Gastroesophageal sphincter (tissue), 4 donors: ENCODE results near the gene CFAP90. TPM values are rescaled to one million over a fixed set of nuclear protein-coding genes. Genes with fewer than 3 reads are reported as not detected.

Source experiments
- ATAC-seq: fragments of 150-250 bp; one replicate; pipeline ENCODE4 v1.9.1; 2016; ENCODE audit warnings: mild to moderate bottlenecking, moderate library complexity
- H3K27ac ChIP-seq, 4 donors: fragments of 200-600 bp; sonication (generic) in 3 of 4; 1 replicate in 3 of 4; 2 replicates in 1 of 4; pipeline ENCODE4 v1.5.1; 2016 to 2019
- H3K27me3 ChIP-seq: fragments of 200-600 bp; sonication (generic); one replicate; pipeline ENCODE4 v1.5.1; 2019
- H3K36me3 ChIP-seq, 2 donors: fragments of 200-600 bp; sonication (generic); one replicate each; pipeline ENCODE4 v1.5.1; 2019; ENCODE audit warnings: control low read depth in 1 of 2
- H3K4me1 ChIP-seq, 3 donors: fragments of 200-600 bp; sonication (generic); 1 replicate in 2 of 3; 2 replicates in 1 of 3; pipeline ENCODE4 v1.5.1; 2016 to 2019; ENCODE audit warnings: control low read depth in 2 of 3
- H3K4me3 ChIP-seq, 2 donors: fragments of 200-600 bp; sonication (generic); one replicate each; pipeline ENCODE4 v1.5.1; 2019; ENCODE audit warnings: mild to moderate bottlenecking in 1 of 2, moderate library complexity in 1 of 2
- H3K9me3 ChIP-seq, 3 donors: fragments of 200-600 bp; sonication (generic); one replicate each; pipeline ENCODE4 v1.5.1; 2017 to 2019; ENCODE audit warnings: control low read depth in 2 of 3
- EP300 ChIP-seq: sonication (generic); formaldehyde crosslinking; IDR thresholded peaks from one replicate; pipeline ENCODE4 v1.6.1; 2017; ENCODE audit warnings: antibody characterized with exemption, mild to moderate bottlenecking
- POLR2A ChIP-seq, 2 donors: fragments of 450-650 bp; IDR thresholded peaks; one replicate each; pipeline ENCODE4 v1.6.1; 2017; ENCODE audit warnings: antibody characterized with exemption in 2 of 2, mild to moderate bottlenecking in 2 of 2, moderate library complexity in 1 of 2
- POLR2AphosphoS5 ChIP-seq: sonication (generic); formaldehyde crosslinking; IDR thresholded peaks from one replicate; pipeline ENCODE4 v1.6.1; 2017; ENCODE audit warnings: antibody characterized with exemption
- WGBS, 2 donors: methylation state at CpG; one replicate each; pipeline ENCODE4 v1.1.5; 2018; ENCODE audit warnings: low coverage in 1 of 2; 5-methylcytosine and 5-hydroxymethylcytosine counted together
- total RNA-seq, 4 donors: library from RNA; depleted of rRNA; stranded (reverse); fragments of >200 nt; gene quantifications; one replicate each; pipeline ENCODE4 v1.1.0, GENCODE V29; 2016
- TF ChIP-seq, protein P1 (sequence below), 4 experiments: fragments of 200-600 bp in 2 of 4; fragments of 450-650 bp in 2 of 4; sonication (generic) in 1 of 4; IDR thresholded peaks; one replicate each; pipeline ENCODE4 v1.5.1; 2017 to 2019; ENCODE audit warnings: antibody characterized with exemption in 4 of 4, mild to moderate bottlenecking in 2 of 4, moderate library complexity in 2 of 4

CFAP90 gene
- total RNA-seq, 4 donors from 2014 or later = 0.54 TPM; not detected in 3

DNA sequence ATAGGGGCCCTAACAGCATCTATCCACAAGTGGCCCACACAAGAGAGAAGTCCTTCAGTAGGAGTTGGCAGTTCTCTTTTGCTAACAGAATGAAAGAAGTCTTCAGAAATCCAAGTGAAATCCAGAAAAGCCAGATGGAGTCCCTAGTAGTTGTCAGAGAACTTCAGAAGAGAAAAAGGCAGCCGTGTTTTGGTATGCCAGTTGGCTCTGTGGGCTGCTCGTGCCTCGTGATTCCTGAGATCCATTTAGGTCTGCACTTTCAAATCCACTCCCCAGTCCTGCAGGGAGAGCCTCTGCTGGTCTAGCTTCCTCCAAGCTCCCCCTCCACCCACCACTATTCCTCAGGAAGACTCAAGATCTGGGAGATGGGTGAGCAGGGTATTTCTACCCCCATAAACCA, 69.0 kb downstream of the CFAP90 start:
- H3K9me3 ChIP-seq = no peaks in the 10 kb centered on the region
- ATAC-seq = no peak
- TF ChIP-seq POLR2A (IDR thresholded peaks at IDR 0.05) (no peak), POLR2AphosphoS5 (no peak), EP300 (no peak)
- TF ChIP-seq, protein P1, sequence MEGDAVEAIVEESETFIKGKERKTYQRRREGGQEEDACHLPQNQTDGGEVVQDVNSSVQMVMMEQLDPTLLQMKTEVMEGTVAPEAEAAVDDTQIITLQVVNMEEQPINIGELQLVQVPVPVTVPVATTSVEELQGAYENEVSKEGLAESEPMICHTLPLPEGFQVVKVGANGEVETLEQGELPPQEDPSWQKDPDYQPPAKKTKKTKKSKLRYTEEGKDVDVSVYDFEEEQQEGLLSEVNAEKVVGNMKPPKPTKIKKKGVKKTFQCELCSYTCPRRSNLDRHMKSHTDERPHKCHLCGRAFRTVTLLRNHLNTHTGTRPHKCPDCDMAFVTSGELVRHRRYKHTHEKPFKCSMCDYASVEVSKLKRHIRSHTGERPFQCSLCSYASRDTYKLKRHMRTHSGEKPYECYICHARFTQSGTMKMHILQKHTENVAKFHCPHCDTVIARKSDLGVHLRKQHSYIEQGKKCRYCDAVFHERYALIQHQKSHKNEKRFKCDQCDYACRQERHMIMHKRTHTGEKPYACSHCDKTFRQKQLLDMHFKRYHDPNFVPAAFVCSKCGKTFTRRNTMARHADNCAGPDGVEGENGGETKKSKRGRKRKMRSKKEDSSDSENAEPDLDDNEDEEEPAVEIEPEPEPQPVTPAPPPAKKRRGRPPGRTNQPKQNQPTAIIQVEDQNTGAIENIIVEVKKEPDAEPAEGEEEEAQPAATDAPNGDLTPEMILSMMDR (IDR thresholded peaks at IDR 0.05) = no peak
- no peaks in the 10 kb centered on the region for H3K4me1 ChIP-seq
- H3K4me3 ChIP-seq = no peak overlapping the region
- H3K27me3 ChIP-seq = no peaks in the 10 kb centered on the region
- H3K27ac ChIP-seq = no peak overlapping the region
- WGBS, 2 donors = no CpG with 5 or more reads among the region's 3 CpGs
- no peaks in the 10 kb centered on the region for H3K36me3 ChIP-seq

Other genes starting within 250 kb of the CFAP90 start
- gene FASTKD3, start 17.9 kb upstream of the CFAP90 start, total RNA-seq = 10 to 100 TPM in 2 of 4 donors, 1 to 10 TPM in 2; 4.6 to 14.4 (median 10.1) TPM
- 10 to 100 TPM; 29.3 to 44.0 (median 35.5) TPM for gene MTRR, start 18.0 kb upstream of the CFAP90 start, total RNA-seq